ENCODE measurements around the gene ANKZF1.
A peak's percentile ranks its signal among the peaks of the same experiment; 100 is the strongest.

Gene ANKZF1

GRCh38 chr2:219228041-219228910 lies 1.3 kb upstream of the ANKZF1 start:
- Histone ChIP-seq H3K9me3 (no peaks in the 10 kb centered on the region), H3K27me3 (ENCODE audit: low read depth) (no peaks in the 10 kb centered on the region), H3K4me3 (peak overlapping the region; percentile 68), H3K4me1 (peaks cover 17% of the 10 kb centered on the region), H3K36me3 (replicated peaks) (peaks cover 44% of the 10 kb centered on the region)
- in situ Hi-C loops (cut with MboI; ENCODE audit: low sequenced_read_pairs) = no loop called here
- peak in 1 of 2 experiments; percentile 52 for DNase-seq (ENCODE audit: low spot score in 2 of 2)

DNA sequence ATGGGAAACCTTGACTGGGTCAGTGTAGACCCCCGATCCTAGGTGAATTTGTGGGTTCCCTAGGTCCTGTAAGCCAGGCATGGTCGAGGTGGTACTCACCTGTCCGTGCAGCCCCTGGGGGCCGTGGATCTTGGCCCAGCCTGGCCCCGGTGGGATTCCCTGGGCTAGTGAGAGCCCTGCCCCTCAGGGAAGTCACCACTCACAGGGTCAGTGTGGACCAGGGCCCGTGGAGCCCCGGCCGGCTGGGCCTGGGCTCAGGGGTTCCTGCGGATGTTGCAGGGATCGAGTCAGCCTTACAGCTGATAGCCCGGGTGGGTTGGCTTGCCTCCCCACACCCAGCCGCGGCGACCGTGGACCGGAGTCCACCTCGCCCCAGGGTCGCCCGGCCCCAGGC lies 698 bp upstream of the ANKZF1 start:
- H3K4me3 ChIP-seq = peak overlapping the region; percentile 68
- peaks cover 17% of the 10 kb centered on the region for H3K4me1 ChIP-seq
- no peaks in the 10 kb centered on the region for H3K9me3 ChIP-seq
- no peak for DNase-seq (ENCODE audit: low spot score in 2 of 2)
- H3K27me3 ChIP-seq (ENCODE audit: low read depth) = no peaks in the 10 kb centered on the region
- in situ Hi-C loops (cut with MboI; ENCODE audit: low sequenced_read_pairs) = no loop called here
- H3K36me3 ChIP-seq (replicated peaks) = peaks cover 44% of the 10 kb centered on the region

- DNase-seq (ENCODE audit: low spot score in 2 of 2) = peak; percentile 12 to 60
- Histone ChIP-seq H3K4me1 (peaks cover 17% of the 10 kb centered on the region), H3K36me3 (replicated peaks) (peaks cover 44% of the 10 kb centered on the region), H3K27me3 (ENCODE audit: low read depth) (no peaks in the 10 kb centered on the region), H3K9me3 (no peaks in the 10 kb centered on the region), H3K4me3 (peak overlapping the region; percentile 68)
- in situ Hi-C loops (cut with MboI; ENCODE audit: low sequenced_read_pairs) = no loop called here
Measured at GRCh38 chr2:219230059-219230540, 494 bp downstream of the ANKZF1 start.

DNA sequence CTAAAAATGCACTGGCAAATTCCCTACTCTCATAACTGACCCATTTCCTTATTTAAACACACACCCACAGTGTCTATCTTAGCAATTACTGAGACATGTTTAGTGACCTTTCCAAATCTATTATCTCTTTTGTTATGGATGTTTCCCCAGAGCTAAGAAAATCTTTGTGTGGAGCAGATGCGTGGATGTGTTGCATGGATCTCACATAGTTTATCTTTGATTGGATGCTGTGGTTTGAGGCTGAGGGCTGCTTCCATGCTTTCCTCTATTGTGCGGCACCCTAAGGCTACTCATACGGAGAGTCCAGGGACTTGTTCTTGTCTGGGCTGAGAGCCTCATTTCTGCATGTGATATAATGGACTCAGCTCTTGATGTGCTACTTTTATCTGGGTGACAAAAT lies 4.7 kb downstream of the ANKZF1 start:
- no peak overlapping the region for H3K4me3 ChIP-seq
- DNase-seq (ENCODE audit: low spot score in 2 of 2) = no peak
- in situ Hi-C loops (cut with MboI; ENCODE audit: low sequenced_read_pairs) = no loop called here
- H3K27me3 ChIP-seq (ENCODE audit: low read depth) = no peaks in the 10 kb centered on the region
- peaks cover 8% of the 10 kb centered on the region for H3K4me1 ChIP-seq
- H3K9me3 ChIP-seq = no peaks in the 10 kb centered on the region
- peaks cover 57% of the 10 kb centered on the region for H3K36me3 ChIP-seq (replicated peaks)

- in situ Hi-C loops (cut with MboI; ENCODE audit: low sequenced_read_pairs) = no loop called here
- Histone ChIP-seq H3K36me3 (replicated peaks) (peaks cover 17% of the 10 kb centered on the region), H3K27me3 (ENCODE audit: low read depth) (no peaks in the 10 kb centered on the region), H3K4me3 (no peak overlapping the region), H3K9me3 (no peaks in the 10 kb centered on the region; the same call in none of the 2 replicates), H3K4me1 (peaks cover 5% of the 10 kb centered on the region)
- DNase-seq (ENCODE audit: low spot score in 2 of 2) = no peak
Measured at GRCh38 chr2:219243291-219243761, 13.7 kb downstream of the ANKZF1 start.

DNA sequence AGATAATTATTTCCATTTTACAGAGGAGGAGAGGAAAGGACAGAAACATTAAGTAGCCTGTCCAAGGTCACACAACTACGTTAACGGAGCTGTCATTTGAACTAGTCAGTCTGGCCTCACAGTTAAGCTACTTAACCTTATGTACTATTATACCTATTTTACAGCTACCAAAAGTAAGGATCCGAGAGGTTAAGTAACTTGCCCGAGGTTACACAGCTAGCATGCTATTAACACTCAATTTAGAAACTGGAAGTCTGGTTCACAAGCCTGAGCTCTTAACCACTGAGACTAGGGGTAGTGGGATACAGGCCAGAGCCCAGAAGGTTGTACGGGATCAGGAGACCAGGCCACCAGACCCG lies 15.2 kb downstream of the ANKZF1 start:
- H3K4me3 ChIP-seq = peak overlapping the region; percentile 89
- no peaks in the 10 kb centered on the region for H3K27me3 ChIP-seq (ENCODE audit: low read depth)
- H3K9me3 ChIP-seq = no peaks in the 10 kb centered on the region; the same call in none of the 2 replicates
- in situ Hi-C loops (cut with MboI; ENCODE audit: low sequenced_read_pairs) = no loop called here
- H3K36me3 ChIP-seq (replicated peaks) = peaks cover 14% of the 10 kb centered on the region
- DNase-seq (ENCODE audit: low spot score in 2 of 2) = no peak
- peaks cover 5% of the 10 kb centered on the region for H3K4me1 ChIP-seq

- Histone ChIP-seq H3K36me3 (replicated peaks) (peaks cover 16% of the 10 kb centered on the region), H3K4me3 (peak within 1 kb of the TSS; percentile 89), H3K4me1 (peaks cover 5% of the 10 kb centered on the region), H3K9me3 (no peaks in the 10 kb centered on the region; the same call in none of the 2 replicates), H3K27me3 (ENCODE audit: low read depth) (no peaks in the 10 kb centered on the region)
- DNase-seq (ENCODE audit: low spot score in 2 of 2) = peak; percentile 68 to 93
- in situ Hi-C loops (cut with MboI; ENCODE audit: low sequenced_read_pairs) = no loop called here
Measured at GRCh38 chr2:219245148-219245898, 15.7 kb downstream of the ANKZF1 start, which contains the start of the genes GLB1L and STK16. Gene GLB1L (minus strand): TSS chr2:219245444. CDS start chr2:219243573, 1,871 bp downstream. Gene STK16 (plus strand): TSS chr2:219245479. CDS start chr2:219246000, 521 bp downstream.

DNA sequence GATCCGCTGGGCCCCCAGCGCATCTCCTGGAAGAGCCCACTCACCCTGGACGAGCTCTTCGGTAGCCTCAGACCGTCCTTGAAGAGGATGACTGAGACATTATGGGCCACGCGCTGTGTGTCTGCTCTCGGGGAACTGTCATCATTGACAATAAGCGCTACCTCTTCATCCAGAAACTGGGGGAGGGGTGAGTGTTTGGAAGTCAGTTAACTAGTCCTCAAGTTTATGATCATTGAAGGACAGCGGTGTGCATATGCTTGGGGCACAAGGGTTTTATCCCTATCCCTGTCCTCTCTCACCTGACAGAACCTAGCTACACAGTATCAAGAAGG lies 16.3 kb downstream of the ANKZF1 start:
- no peaks in the 10 kb centered on the region for H3K27me3 ChIP-seq (ENCODE audit: low read depth)
- no peaks in the 10 kb centered on the region; the same call in none of the 2 replicates for H3K9me3 ChIP-seq
- in situ Hi-C loops (cut with MboI; ENCODE audit: low sequenced_read_pairs) = no loop called here
- DNase-seq (ENCODE audit: low spot score in 2 of 2) = no peak
- peak overlapping the region; percentile 89 for H3K4me3 ChIP-seq
- peaks cover 20% of the 10 kb centered on the region for H3K36me3 ChIP-seq (replicated peaks)
- peaks cover 5% of the 10 kb centered on the region for H3K4me1 ChIP-seq

DNA sequence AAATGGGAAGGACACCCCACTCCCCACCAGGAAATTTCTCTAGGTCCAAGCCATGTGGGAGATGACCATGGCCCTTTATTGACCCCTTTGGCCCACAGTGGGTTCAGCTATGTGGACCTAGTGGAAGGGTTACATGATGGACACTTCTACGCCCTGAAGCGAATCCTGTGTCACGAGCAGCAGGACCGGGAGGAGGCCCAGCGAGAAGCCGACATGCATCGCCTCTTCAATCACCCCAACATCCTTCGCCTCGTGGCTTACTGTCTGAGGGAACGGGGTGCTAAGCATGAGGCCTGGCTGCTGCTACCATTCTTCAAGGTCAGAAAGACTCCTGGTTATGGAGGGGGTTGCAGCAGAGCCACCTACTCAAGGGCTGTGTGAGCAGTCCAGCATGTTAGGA lies 17.0 kb downstream of the ANKZF1 start:
- Histone ChIP-seq H3K36me3 (replicated peaks) (peaks cover 26% of the 10 kb centered on the region), H3K9me3 (no peaks in the 10 kb centered on the region; the same call in none of the 2 replicates), H3K27me3 (ENCODE audit: low read depth) (no peaks in the 10 kb centered on the region), H3K4me3 (no peak overlapping the region; the same call in 1 of the 2 replicates), H3K4me1 (peaks cover 5% of the 10 kb centered on the region)
- in situ Hi-C loops (cut with MboI; ENCODE audit: low sequenced_read_pairs) = no loop called here
- no peak for DNase-seq (ENCODE audit: low spot score in 2 of 2)

DNA sequence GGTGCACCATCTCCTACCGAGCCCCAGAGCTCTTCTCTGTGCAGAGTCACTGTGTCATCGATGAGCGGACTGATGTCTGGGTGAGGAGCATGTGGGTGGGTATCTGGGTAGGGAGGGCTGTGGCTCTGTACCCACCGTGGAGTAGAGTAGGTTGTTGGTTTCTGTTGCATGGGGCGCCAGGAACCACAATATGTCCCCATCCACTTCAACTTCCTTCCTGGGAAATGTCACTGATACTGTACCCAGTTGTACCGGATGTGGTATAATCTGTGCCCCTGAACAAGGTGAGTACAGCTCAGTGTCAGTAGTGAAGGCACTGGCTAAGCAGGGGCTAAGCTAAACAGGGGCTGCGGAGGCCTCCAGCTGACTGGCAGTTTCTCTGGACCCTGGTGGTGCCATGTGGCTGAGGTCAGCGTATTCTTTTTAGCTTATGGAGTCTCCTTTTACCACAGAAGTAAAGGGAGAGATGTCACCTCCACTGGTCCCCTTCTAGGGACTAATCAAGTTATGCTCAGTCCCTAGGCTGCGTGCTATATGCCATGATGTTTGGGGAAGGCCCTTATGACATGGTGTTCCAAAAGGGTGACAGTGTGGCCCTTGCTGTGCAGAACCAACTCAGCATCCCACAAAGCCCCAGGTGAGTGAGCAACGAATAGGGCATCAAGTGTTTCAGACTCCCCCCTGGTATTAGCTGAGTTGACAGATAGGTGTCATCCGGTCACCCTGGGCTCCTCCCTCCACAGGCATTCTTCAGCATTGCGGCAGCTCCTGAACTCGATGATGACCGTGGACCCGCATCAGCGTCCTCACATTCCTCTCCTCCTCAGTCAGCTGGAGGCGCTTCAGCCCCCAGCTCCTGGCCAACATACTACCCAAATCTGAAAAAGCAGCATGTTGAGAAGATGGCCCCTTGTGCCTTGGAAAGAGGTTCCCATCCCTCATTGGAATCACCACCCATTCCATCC lies 18.4 kb downstream of the ANKZF1 start:
- Histone ChIP-seq H3K27me3 (ENCODE audit: low read depth) (no peaks in the 10 kb centered on the region), H3K4me3 (no peak overlapping the region), H3K36me3 (replicated peaks) (peaks cover 28% of the 10 kb centered on the region), H3K4me1 (peaks cover 14% of the 10 kb centered on the region), H3K9me3 (no peaks in the 10 kb centered on the region; the same call in none of the 2 replicates)
- in situ Hi-C loops (cut with MboI; ENCODE audit: low sequenced_read_pairs) = no loop called here
- no peak for DNase-seq (ENCODE audit: low spot score in 2 of 2)

GRCh38 chr2:219248845-219249202 lies 19.2 kb downstream of the ANKZF1 start:
- DNase-seq (ENCODE audit: low spot score in 2 of 2) = no peak
- Histone ChIP-seq H3K4me1 (peaks cover 15% of the 10 kb centered on the region), H3K27me3 (ENCODE audit: low read depth) (no peaks in the 10 kb centered on the region; the same call in 1 of the 2 replicates), H3K4me3 (no peak overlapping the region), H3K9me3 (no peaks in the 10 kb centered on the region; the same call in none of the 2 replicates), H3K36me3 (replicated peaks) (peaks cover 28% of the 10 kb centered on the region)
- in situ Hi-C loops (cut with MboI; ENCODE audit: low sequenced_read_pairs) = no loop called here

DNA sequence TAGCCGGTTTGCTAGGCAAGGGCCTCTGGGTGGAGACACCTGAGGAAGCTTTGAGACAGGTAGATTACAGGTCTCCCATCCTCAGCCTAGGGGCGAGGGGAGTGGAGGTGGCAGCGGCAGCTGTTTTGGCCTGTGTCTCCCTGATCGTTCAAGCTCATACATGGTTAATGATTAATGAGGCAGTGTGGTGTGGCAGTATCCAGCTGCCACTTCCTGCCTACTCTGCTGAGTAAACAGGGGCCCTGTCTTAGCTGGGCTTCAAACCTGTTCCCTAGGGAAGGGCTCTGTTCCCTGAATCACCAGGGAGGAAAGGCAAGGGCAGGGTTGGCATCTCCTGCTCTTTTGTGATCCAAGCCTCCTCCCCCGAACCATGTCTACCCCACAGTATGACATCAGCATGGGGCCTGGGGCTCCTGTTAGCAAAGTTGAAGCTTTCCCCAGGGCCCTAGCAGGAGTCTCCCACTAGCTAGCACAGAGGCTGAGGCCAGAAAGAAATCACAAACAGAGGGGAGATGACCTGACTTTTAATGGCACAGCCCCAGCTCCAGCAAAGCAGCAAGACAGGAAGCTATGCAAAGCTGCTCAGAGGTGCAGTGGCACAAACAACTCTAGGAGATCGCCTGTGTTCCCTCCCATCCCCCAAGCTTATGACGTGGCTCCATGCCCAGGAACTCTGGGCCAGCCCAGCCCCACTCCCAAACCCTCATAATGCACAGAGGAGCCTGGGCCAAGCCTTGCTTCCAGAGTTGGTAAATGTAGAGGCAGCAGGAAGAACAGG lies 19.8 kb downstream of the ANKZF1 start:
- in situ Hi-C loops (cut with MboI; ENCODE audit: low sequenced_read_pairs) = no loop called here
- peaks cover 15% of the 10 kb centered on the region for H3K4me1 ChIP-seq
- DNase-seq (ENCODE audit: low spot score in 2 of 2) = no peak
- no peak overlapping the region for H3K4me3 ChIP-seq
- H3K36me3 ChIP-seq (replicated peaks) = peaks cover 28% of the 10 kb centered on the region
- H3K9me3 ChIP-seq = no peaks in the 10 kb centered on the region; the same call in none of the 2 replicates
- peaks cover 6% of the 10 kb centered on the region for H3K27me3 ChIP-seq (ENCODE audit: low read depth)
